Measurements from ENCODE around the gene AGER.

GRCh38 chr6:32214126-32214525, 30.1 kb upstream of the AGER start:
- TF ChIP-seq POLR2A (IDR thresholded peaks at IDR 0.05; ENCODE audit: low read depth, low read length) (no peak), EZH2 (IDR thresholded peaks at IDR 0.05; ENCODE audit: borderline replicate concordance, low read depth, low read length, severe bottlenecking) (no peak), CTCF (IDR thresholded peaks at IDR 0.05; ENCODE audit: extremely low read depth in 1 of 2, insufficient read depth in 1 of 2, low read depth in 1 of 2, low read length in 2 of 2) (no peak), MYC (IDR thresholded peaks at IDR 0.05; ENCODE audit: low read depth, low read length) (no peak), POLR2AphosphoS5 (IDR thresholded peaks at IDR 0.05; ENCODE audit: insufficient read depth, low read depth, low read length) (no peak), FOS (IDR thresholded peaks at IDR 0.05; ENCODE audit: borderline replicate concordance, insufficient read depth, low read length) (no peak)

Data from endothelial cell of umbilical vein (primary cell).